Measurements from ENCODE around the gene IRF6. TPM values are rescaled to one million over a fixed set of nuclear protein-coding genes. Genes with fewer than 3 reads are reported as not detected.

The IRF6 gene
- 10 to 100 TPM in 3 of 4 donors, 1 to 10 TPM in 1; 9.9 to 66.4 (median 52.2) TPM for total RNA-seq

DNA sequence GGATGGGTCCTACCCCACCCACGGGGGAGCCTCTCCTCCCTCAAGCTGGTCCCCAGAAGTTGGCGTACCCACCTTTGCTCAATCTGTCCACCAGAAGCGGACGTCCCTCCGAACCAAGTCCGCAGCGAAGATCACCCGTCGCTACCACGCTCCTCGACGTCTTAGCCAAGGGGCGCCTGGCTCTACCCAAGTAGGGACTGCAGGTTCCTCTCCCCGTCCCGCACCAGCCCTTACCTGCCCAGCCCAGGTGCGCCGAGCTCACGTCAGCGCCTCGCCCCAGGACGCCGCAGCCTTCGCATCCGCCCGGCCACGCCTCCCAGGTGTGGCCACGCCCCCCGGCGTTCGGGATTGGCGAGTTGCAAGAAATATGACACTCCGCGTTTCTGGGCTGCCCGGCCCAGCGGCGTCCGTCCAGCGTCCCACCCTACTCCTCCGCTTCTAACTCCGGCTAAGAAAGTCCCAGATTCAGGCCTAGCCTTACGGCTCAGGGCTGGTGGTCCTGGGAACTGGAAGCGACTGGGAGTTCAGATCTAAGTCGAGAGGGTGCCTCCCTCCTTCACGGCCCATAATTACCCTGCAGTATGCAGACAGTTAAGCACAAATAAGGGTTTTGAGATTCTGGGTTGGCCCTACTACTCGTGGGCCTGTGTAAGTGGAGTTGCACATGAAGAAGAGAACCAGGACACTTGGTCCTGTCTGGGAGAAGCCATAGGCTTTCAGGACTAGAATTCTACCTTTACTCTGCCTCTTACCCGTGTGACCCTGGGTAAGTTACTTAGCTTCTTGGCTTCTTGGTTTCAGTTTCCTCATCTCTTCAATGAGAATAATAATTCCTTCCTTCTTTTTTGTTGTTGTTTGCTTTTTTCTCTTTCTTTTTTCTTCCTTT lies at the start of gene IRF6:
IRF6 (minus strand) TSS at position 268 of the 886 bp plus-strand sequence. CDS start 4,729 bp downstream, outside the sequence.
- TF ChIP-seq POLR2A (IDR thresholded peaks at IDR 0.05): peak; percentile 99
- TF ChIP-seq, protein P1, sequence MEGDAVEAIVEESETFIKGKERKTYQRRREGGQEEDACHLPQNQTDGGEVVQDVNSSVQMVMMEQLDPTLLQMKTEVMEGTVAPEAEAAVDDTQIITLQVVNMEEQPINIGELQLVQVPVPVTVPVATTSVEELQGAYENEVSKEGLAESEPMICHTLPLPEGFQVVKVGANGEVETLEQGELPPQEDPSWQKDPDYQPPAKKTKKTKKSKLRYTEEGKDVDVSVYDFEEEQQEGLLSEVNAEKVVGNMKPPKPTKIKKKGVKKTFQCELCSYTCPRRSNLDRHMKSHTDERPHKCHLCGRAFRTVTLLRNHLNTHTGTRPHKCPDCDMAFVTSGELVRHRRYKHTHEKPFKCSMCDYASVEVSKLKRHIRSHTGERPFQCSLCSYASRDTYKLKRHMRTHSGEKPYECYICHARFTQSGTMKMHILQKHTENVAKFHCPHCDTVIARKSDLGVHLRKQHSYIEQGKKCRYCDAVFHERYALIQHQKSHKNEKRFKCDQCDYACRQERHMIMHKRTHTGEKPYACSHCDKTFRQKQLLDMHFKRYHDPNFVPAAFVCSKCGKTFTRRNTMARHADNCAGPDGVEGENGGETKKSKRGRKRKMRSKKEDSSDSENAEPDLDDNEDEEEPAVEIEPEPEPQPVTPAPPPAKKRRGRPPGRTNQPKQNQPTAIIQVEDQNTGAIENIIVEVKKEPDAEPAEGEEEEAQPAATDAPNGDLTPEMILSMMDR (IDR thresholded peaks at IDR 0.05): no peak
- peak within 1 kb of the TSS; percentile 39 to 73 (median 57) for H3K4me3 ChIP-seq
- peaks cover 0 to 11% (median 0%) of the 10 kb centered on the region in 4 donors for H3K4me1 ChIP-seq
- H3K27ac ChIP-seq: peak within 1 kb of the TSS; percentile 39 to 91 (median 84)
- no peaks in the 10 kb centered on the region for H3K27me3 ChIP-seq
- H3K36me3 ChIP-seq: no peaks in the 10 kb centered on the region
- DNase-seq: peak; percentile 82 to 97 (median 96)
- H3K9me3 ChIP-seq: no peaks in the 10 kb centered on the region

DNA sequence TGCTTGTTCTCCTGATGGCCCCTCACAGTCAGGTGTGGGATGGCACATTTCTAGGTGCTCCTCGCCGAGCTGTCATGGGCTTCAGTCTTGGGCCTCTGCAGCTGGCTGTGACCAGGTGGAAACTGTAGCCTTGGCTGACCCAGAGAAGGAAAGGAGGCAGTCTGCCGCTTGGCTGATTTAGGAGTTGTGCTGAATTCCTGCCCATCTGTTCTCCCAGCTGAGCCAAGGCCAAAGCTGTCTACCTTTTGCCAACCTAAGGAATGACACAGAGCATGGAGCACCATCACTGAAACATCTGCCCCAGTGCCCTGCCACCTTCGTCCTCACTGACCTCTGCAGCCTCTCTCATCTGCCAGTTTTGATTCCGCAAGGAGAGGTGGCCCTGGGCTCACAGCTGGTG lies 49.7 kb upstream of the IRF6 start:
- H3K36me3 ChIP-seq: peaks cover 0 to 38% (median 0%) of the 10 kb centered on the region in 3 donors
- no peak overlapping the region for H3K27ac ChIP-seq
- H3K4me1 ChIP-seq: no peaks in the 10 kb centered on the region
- no peaks in the 10 kb centered on the region for H3K9me3 ChIP-seq
- no peak for TF ChIP-seq POLR2A (IDR thresholded peaks at IDR 0.05)
- TF ChIP-seq, protein P1 (IDR thresholded peaks at IDR 0.05): no peak
- no peak for DNase-seq
- no peaks in the 10 kb centered on the region for H3K27me3 ChIP-seq
- no peak overlapping the region for H3K4me3 ChIP-seq

DNA sequence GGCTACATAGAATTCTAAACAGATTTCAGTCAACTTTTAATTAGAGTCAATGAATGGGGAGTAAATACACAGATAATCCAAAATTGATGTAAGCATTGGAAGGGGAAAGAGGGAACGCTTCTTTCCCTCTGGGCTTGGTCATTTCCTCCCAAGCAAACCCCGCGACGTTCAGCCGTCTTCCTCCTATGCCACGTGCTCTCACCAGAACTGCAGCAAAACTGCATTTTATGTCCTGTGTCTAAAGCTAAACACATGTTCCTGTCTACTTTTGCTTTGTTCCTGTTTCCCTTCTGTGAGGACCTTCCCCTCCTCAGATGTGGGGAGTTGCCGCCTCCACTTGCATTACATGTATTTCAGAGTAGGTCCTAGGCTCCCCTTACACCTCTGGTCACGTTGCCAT lies 49.1 kb upstream of the IRF6 start:
- Histone ChIP-seq H3K4me3 (no peak overlapping the region), H3K27me3 (no peaks in the 10 kb centered on the region), H3K27ac (no peak overlapping the region), H3K9me3 (no peaks in the 10 kb centered on the region), H3K4me1 (no peaks in the 10 kb centered on the region), H3K36me3 (peaks cover 0 to 38% (median 0%) of the 10 kb centered on the region in 3 donors)
- DNase-seq: no peak
- no peak for TF ChIP-seq POLR2A (IDR thresholded peaks at IDR 0.05)
- TF ChIP-seq, protein P1 (IDR thresholded peaks at IDR 0.05): no peak

DNA sequence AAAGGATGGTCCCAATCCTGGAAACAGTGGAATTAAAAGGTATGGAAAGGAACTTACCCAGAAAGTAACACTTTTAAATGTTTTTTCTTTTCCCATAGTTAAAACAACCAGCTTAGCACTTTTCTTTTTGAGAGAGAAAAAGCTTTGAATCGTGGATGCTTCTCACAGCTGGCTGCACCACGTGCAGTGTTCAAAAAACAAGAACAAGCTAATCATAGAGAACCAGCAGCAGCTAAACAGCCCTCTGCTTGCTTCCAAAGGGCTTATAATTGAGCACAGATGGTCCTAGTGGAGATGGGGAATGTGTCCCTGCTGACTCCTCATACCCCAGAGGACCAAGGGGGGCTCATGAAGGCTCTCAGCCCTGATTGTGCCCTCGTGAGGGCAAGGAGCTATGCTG lies 48.3 kb upstream of the IRF6 start:
- H3K9me3 ChIP-seq: no peaks in the 10 kb centered on the region
- H3K36me3 ChIP-seq: peaks cover 0 to 46% (median 0%) of the 10 kb centered on the region in 3 donors

DNA sequence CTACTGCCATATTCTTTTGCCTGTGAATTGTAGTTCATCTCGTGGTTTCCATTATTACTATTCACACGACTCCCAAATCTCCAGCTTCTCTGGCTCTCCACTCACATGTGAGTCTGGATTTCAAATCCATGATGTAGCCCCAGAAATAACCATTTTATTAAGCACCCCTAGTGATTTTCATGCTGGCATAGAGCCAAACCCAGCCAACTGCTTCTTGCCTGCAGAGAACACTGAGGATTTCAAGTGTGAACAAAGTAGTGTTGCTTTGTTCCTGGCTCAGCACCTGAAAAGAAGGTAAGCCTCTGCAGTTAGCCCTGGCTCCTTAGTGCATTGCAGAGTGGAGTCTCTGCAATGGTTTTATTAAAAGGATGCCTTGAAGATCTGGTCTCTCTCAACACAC lies 47.7 kb upstream of the IRF6 start:
- Histone ChIP-seq H3K27me3 (no peaks in the 10 kb centered on the region), H3K4me1 (no peaks in the 10 kb centered on the region)

More for the DNA sequence above, 48.3 kb upstream of the IRF6 start:
- DNase-seq: no peak
- no peak overlapping the region for H3K27ac ChIP-seq
- no peaks in the 10 kb centered on the region for H3K27me3 ChIP-seq
- no peak for TF ChIP-seq POLR2A (IDR thresholded peaks at IDR 0.05)
- TF ChIP-seq, protein P1 (IDR thresholded peaks at IDR 0.05): no peak
- H3K4me1 ChIP-seq: no peaks in the 10 kb centered on the region
- no peak overlapping the region for H3K4me3 ChIP-seq

More for the DNA sequence above, 47.7 kb upstream of the IRF6 start:
- no peak for TF ChIP-seq POLR2A (IDR thresholded peaks at IDR 0.05)
- TF ChIP-seq, protein P1 (IDR thresholded peaks at IDR 0.05): no peak
- Histone ChIP-seq H3K4me3 (no peak overlapping the region), H3K9me3 (no peaks in the 10 kb centered on the region), H3K27ac (no peak overlapping the region), H3K36me3 (peaks cover 0 to 51% (median 0%) of the 10 kb centered on the region in 3 donors)
- no peak for DNase-seq
